ENCODE results near the gene FBXO8. TPM values are rescaled to one million over a fixed set of nuclear protein-coding genes. Genes with fewer than 3 reads are reported as not detected.

FBXO8 gene
- total RNA-seq, 1 experiment from 2014 or later, result 8.2 TPM

GRCh38 chr4:174316954-174317353, 33.5 kb upstream of the FBXO8 start:
- no peaks in the 10 kb centered on the region; the same call in 1 of the 2 replicates for H3K36me3 ChIP-seq (ENCODE audit: low read depth, low read length)
- ATAC-seq (no peak), DNase-seq (no peak)
- H3K9me2 ChIP-seq (replicated peaks; ENCODE audit: low read length), result no peaks in the 10 kb centered on the region
- H3K9ac ChIP-seq (ENCODE audit: low read length), result no peak overlapping the region
- no peak for TF ChIP-seq EZH2 (IDR thresholded peaks at IDR 0.05; ENCODE audit: low read length, unreplicated experiment)
- no peak for TF ChIP-seq CTCF (conservative IDR thresholded peaks at IDR 0.05; ENCODE audit: low read depth, low read length)
- TF ChIP-seq EZH2phosphoT487 (IDR thresholded peaks at IDR 0.05; ENCODE audit: borderline replicate concordance, low read length), result no peak
- no peaks in the 10 kb centered on the region for H3K79me2 ChIP-seq (ENCODE audit: low read length)
- no peak overlapping the region for H3K4me2 ChIP-seq (ENCODE audit: low read length)
- H4K20me1 ChIP-seq (ENCODE audit: low read length), result no peaks in the 10 kb centered on the region
- BruUV-seq (replicated peaks), result no TSS peak
- no peaks in the 10 kb centered on the region for H3K27me3 ChIP-seq (ENCODE audit: low read length)
- peaks cover 17% of the 10 kb centered on the region for H3K4me1 ChIP-seq (ENCODE audit: insufficient read depth, low read length)
- ChIA-PET CTCF (no interaction called here), POLR2A (ENCODE audit: unreplicated experiment) (no interaction called here)
- no peak overlapping the region for H2AFZ ChIP-seq (ENCODE audit: low read length)
- H3K27ac ChIP-seq (ENCODE audit: low read length), result no peak overlapping the region
- no peaks in the 10 kb centered on the region for H3F3A ChIP-seq (ENCODE audit: low read length, unreplicated experiment)
- H3K4me3 ChIP-seq (ENCODE audit: low read length), result no peak overlapping the region
- intact Hi-C loops (cut with micrococcal nuclease), result loop anchor here (5.0 kb wide), 2 partner anchors 40 to 160 kb away; no protein-coding TSS in a partner anchor
- no peaks in the 10 kb centered on the region for H3K9me3 ChIP-seq (ENCODE audit: low read length)

- Histone ChIP-seq H3K79me2 (ENCODE audit: low read length) (no peaks in the 10 kb centered on the region), H3K4me2 (ENCODE audit: low read length) (no peak overlapping the region), H3K4me3 (ENCODE audit: low read length) (no peak overlapping the region), H4K20me1 (ENCODE audit: low read length) (no peaks in the 10 kb centered on the region), H3F3A (ENCODE audit: low read length, unreplicated experiment) (no peaks in the 10 kb centered on the region), H3K4me1 (ENCODE audit: insufficient read depth, low read length) (peaks cover 17% of the 10 kb centered on the region), H3K9ac (ENCODE audit: low read length) (no peak overlapping the region), H3K27me3 (ENCODE audit: low read length) (no peaks in the 10 kb centered on the region), H3K9me2 (replicated peaks; ENCODE audit: low read length) (no peaks in the 10 kb centered on the region), H2AFZ (ENCODE audit: low read length) (no peak overlapping the region), H3K36me3 (ENCODE audit: low read depth, low read length) (no peaks in the 10 kb centered on the region; the same call in 1 of the 2 replicates), H3K27ac (ENCODE audit: low read length) (no peak overlapping the region), H3K9me3 (ENCODE audit: low read length) (no peaks in the 10 kb centered on the region)
- no TSS peak for BruUV-seq (replicated peaks)
- TF ChIP-seq EZH2 (IDR thresholded peaks at IDR 0.05; ENCODE audit: low read length, unreplicated experiment) (no peak), EZH2phosphoT487 (IDR thresholded peaks at IDR 0.05; ENCODE audit: borderline replicate concordance, low read length) (no peak), CTCF (conservative IDR thresholded peaks at IDR 0.05; ENCODE audit: low read depth, low read length) (no peak)
- CTCF ChIA-PET, result no interaction called here
- no peak for ATAC-seq
- DNase-seq, result peak; percentile 17
- POLR2A ChIA-PET (ENCODE audit: unreplicated experiment), result no interaction called here
- intact Hi-C loops (cut with micrococcal nuclease), result loop anchor here (5.0 kb wide), 2 partner anchors 39 to 159 kb away; no protein-coding TSS in a partner anchor
Observed at GRCh38 chr4:174316546-174316945, 33.1 kb upstream of the FBXO8 start.

- H3K9me2 ChIP-seq (replicated peaks; ENCODE audit: low read length), result no peaks in the 10 kb centered on the region
- no peaks in the 10 kb centered on the region for H3K9me3 ChIP-seq (ENCODE audit: low read length)
- H3K27ac ChIP-seq (ENCODE audit: low read length), result no peak overlapping the region
- ChIA-PET CTCF (interaction anchor here (0.6 kb wide), 1 partner anchor 436 kb away, joined by 3 read pairs; no protein-coding TSS in a partner anchor), POLR2A (ENCODE audit: unreplicated experiment) (interaction anchor here (0.6 kb wide), 1 partner anchor 12 kb away, joined by 3 read pairs; no protein-coding TSS in a partner anchor)
- H3K36me3 ChIP-seq (ENCODE audit: low read depth, low read length), result no peaks in the 10 kb centered on the region; the same call in 1 of the 2 replicates
- no peak overlapping the region for H3K4me2 ChIP-seq (ENCODE audit: low read length)
- no peaks in the 10 kb centered on the region for H4K20me1 ChIP-seq (ENCODE audit: low read length)
- no peaks in the 10 kb centered on the region for H3F3A ChIP-seq (ENCODE audit: low read length, unreplicated experiment)
- H3K9ac ChIP-seq (ENCODE audit: low read length), result no peak overlapping the region
- peak; percentile 70 for ATAC-seq
- DNase-seq, result peak; percentile 46
- intact Hi-C loops (cut with micrococcal nuclease), result loop anchor here (5.0 kb wide), 2 partner anchors 37 to 157 kb away; no protein-coding TSS in a partner anchor
- no TSS peak for BruUV-seq (replicated peaks)
- H3K27me3 ChIP-seq (ENCODE audit: low read length), result no peaks in the 10 kb centered on the region
- no peaks in the 10 kb centered on the region for H3K79me2 ChIP-seq (ENCODE audit: low read length)
- TF ChIP-seq EZH2phosphoT487 (IDR thresholded peaks at IDR 0.05; ENCODE audit: borderline replicate concordance, low read length) (no peak), EZH2 (IDR thresholded peaks at IDR 0.05; ENCODE audit: low read length, unreplicated experiment) (no peak), CTCF (conservative IDR thresholded peaks at IDR 0.05; ENCODE audit: low read depth, low read length) (no peak)
- peak overlapping the region; percentile 63; the same call in 1 of the 2 replicates for H2AFZ ChIP-seq (ENCODE audit: low read length)
- peaks cover 17% of the 10 kb centered on the region for H3K4me1 ChIP-seq (ENCODE audit: insufficient read depth, low read length)
- H3K4me3 ChIP-seq (ENCODE audit: low read length), result no peak overlapping the region
Observed at GRCh38 chr4:174314770-174315169, 31.3 kb upstream of the FBXO8 start.

Data from PC-3 (cell line).